ENCODE measurements around the gene INSIG1.

Gene INSIG1

DNA sequence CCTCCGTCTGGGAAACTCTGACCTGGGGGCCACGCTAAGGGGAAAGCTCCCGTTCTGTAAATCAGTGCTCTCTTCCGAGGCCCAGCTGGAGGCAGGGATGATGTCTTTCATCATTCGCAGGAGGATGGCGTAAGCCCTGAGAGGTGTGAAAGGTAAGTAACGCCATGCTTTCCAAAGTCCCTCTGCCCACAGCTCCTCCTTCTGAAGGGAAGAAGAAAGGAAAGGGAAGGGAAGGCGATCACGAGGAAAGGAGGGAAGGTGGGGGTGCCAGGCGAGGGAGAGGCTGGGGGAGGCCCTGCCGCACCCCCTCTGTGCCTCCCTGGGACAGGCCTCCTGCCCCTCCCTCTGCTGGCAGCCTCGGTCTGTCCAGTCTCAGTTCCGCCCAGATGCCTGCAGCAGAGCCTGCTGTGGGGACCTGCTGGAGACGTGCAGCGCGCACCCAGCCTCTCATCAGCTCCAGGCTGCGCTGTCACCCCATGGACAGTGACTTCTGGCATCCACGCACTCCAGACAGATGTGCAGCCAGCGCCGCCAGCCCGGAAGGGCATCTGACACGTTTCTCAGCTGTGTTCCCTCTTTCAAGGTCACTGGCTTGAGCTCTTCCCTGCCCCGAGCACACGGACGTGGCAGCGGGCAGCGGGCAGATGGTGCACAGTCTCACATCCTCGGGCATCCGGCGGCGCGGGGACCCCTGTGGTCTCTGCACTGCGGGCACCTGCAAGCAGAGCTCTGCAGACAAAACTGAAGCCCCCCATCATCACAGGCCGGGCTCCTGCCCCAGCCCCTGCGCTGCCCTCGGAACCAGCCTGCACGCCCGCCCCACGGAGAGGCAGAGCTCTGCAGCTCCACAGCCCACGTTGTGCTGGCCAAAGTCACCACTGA is 60.6 kb downstream of the INSIG1 start:
- H3K4me2 ChIP-seq (ENCODE audit: low read depth, low read length): no peak overlapping the region
- no peaks in the 10 kb centered on the region for H3K36me3 ChIP-seq (replicated peaks; ENCODE audit: insufficient read depth, low read length)
- H3K9me2 ChIP-seq (replicated peaks; ENCODE audit: insufficient read depth, low read length): no peaks in the 10 kb centered on the region
- no peaks in the 10 kb centered on the region for H3K9me3 ChIP-seq (replicated peaks; ENCODE audit: insufficient read depth, low read length)
- H3K9ac ChIP-seq (ENCODE audit: low read length): no peak overlapping the region
- H3K79me2 ChIP-seq (ENCODE audit: low read length): no peaks in the 10 kb centered on the region
- peaks cover 69% of the 10 kb centered on the region for H3K27me3 ChIP-seq (replicated peaks; ENCODE audit: insufficient read depth, low read length)
- H3K4me1 ChIP-seq (ENCODE audit: low read length): no peaks in the 10 kb centered on the region
- no peaks in the 10 kb centered on the region for H4K20me1 ChIP-seq (ENCODE audit: insufficient read depth, low read length)
- no peaks in the 10 kb centered on the region for H3F3A ChIP-seq (ENCODE audit: insufficient read depth, low read length)
- H3K27ac ChIP-seq (ENCODE audit: low read length): no peak overlapping the region
- TF ChIP-seq EZH2phosphoT487 (IDR thresholded peaks at IDR 0.05; ENCODE audit: low read length): no peak
- no peak for TF ChIP-seq EZH2 (optimal IDR thresholded peaks at IDR 0.05; ENCODE audit: low read depth, low read length)
- TF ChIP-seq, protein P1, sequence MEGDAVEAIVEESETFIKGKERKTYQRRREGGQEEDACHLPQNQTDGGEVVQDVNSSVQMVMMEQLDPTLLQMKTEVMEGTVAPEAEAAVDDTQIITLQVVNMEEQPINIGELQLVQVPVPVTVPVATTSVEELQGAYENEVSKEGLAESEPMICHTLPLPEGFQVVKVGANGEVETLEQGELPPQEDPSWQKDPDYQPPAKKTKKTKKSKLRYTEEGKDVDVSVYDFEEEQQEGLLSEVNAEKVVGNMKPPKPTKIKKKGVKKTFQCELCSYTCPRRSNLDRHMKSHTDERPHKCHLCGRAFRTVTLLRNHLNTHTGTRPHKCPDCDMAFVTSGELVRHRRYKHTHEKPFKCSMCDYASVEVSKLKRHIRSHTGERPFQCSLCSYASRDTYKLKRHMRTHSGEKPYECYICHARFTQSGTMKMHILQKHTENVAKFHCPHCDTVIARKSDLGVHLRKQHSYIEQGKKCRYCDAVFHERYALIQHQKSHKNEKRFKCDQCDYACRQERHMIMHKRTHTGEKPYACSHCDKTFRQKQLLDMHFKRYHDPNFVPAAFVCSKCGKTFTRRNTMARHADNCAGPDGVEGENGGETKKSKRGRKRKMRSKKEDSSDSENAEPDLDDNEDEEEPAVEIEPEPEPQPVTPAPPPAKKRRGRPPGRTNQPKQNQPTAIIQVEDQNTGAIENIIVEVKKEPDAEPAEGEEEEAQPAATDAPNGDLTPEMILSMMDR (IDR thresholded peaks at IDR 0.05; ENCODE audit: low read length): no peak
- no peak overlapping the region for H3K4me3 ChIP-seq (ENCODE audit: low read length)
- H2AFZ ChIP-seq (ENCODE audit: low read length): no peak overlapping the region
- no peak for DNase-seq

DNA sequence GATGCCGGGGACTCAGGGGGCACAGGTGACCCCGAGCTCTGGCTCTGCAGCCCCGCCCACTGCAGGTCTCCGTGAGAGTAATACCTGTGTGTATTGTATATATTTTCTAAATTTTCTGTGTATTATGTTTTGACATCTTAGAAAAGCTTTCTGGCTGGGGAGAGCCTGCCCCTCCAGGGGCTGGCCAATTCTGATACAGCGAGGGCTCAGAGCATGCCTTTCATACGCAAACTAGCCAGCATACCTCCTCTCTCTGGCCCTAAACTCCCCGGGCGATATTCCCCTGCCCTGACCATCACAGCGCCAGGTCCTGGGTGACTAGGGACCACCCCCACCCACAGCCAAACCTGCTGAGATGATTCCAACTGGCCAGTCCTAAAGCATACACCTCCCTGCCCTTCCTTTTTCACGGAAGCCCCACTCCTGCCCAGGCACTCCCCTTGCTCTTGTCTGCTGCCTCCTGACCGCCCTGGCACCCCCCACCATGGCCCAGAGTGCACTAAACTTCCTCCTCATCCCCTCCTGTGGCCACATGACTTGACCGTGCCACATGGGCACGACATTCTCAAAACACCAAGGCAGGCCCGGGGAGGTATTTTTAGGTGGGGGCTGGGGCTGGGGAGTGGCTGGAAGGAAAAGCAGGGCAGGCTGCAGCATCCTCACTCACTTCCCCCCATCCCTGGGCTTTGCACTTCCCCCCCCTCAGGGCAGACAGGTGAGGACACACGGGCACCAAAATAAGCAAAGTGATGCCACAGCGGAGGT is 61.5 kb downstream of the INSIG1 start:
- Histone ChIP-seq H4K20me1 (ENCODE audit: insufficient read depth, low read length) (no peaks in the 10 kb centered on the region), H3K36me3 (replicated peaks; ENCODE audit: insufficient read depth, low read length) (no peaks in the 10 kb centered on the region), H3F3A (ENCODE audit: insufficient read depth, low read length) (no peaks in the 10 kb centered on the region), H3K9me3 (replicated peaks; ENCODE audit: insufficient read depth, low read length) (no peaks in the 10 kb centered on the region), H3K4me3 (ENCODE audit: low read length) (no peak overlapping the region), H3K4me1 (ENCODE audit: low read length) (no peaks in the 10 kb centered on the region), H3K9ac (ENCODE audit: low read length) (no peak overlapping the region), H3K9me2 (replicated peaks; ENCODE audit: insufficient read depth, low read length) (no peaks in the 10 kb centered on the region), H3K4me2 (ENCODE audit: low read depth, low read length) (no peak overlapping the region), H3K27me3 (replicated peaks; ENCODE audit: insufficient read depth, low read length) (peaks cover 74% of the 10 kb centered on the region), H2AFZ (ENCODE audit: low read length) (no peak overlapping the region), H3K27ac (ENCODE audit: low read length) (no peak overlapping the region), H3K79me2 (ENCODE audit: low read length) (no peaks in the 10 kb centered on the region)
- DNase-seq: no peak
- TF ChIP-seq, protein P1 (IDR thresholded peaks at IDR 0.05; ENCODE audit: low read length): no peak
- TF ChIP-seq EZH2phosphoT487 (IDR thresholded peaks at IDR 0.05; ENCODE audit: low read length) (no peak), EZH2 (optimal IDR thresholded peaks at IDR 0.05; ENCODE audit: low read depth, low read length) (no peak)
